ENCODE data around the gene LDHB.
"Not testable (repeated sequence)": the region's sequence is repeated elsewhere in the genome, so short reads cannot be mapped to it uniquely, and the experiment has no call there.

LDHB gene

GRCh38 chr12:21678959-21679358 is 21.3 kb upstream of the LDHB start:
- Histone ChIP-seq H3K36me3 (ENCODE audit: control insufficient read depth, insufficient read depth, low read length) (no peaks in the 10 kb centered on the region), H3K27ac (ENCODE audit: insufficient read depth, low read depth, low read length, poor library complexity, severe bottlenecking) (no peak overlapping the region), H3K27me3 (ENCODE audit: control insufficient read depth, insufficient read depth, low read length, poor library complexity, severe bottlenecking) (no peaks in the 10 kb centered on the region), H3K4me3 (ENCODE audit: insufficient read depth, low read depth, low read length) (no peak overlapping the region), H3K4me1 (ENCODE audit: control insufficient read depth, insufficient read depth, low read length) (no peaks in the 10 kb centered on the region), H3K9me3 (ENCODE audit: control insufficient read depth, low read length) (no peaks in the 10 kb centered on the region)
- no CpG with 5 or more reads among the region's 1 CpG for WGBS, 2 experiments

GRCh38 chr12:21677622-21678277 is 20.1 kb upstream of the LDHB start:
- H3K27ac ChIP-seq (ENCODE audit: insufficient read depth, low read depth, low read length, poor library complexity, severe bottlenecking): no peak overlapping the region
- 88 to 89% methylated on average over 7 of the region's 7 CpGs for WGBS, 2 experiments
- H3K36me3 ChIP-seq (ENCODE audit: control insufficient read depth, insufficient read depth, low read length): no peaks in the 10 kb centered on the region
- no peaks in the 10 kb centered on the region for H3K4me1 ChIP-seq (ENCODE audit: control insufficient read depth, insufficient read depth, low read length)
- H3K9me3 ChIP-seq (ENCODE audit: control insufficient read depth, low read length): no peaks in the 10 kb centered on the region
- no peaks in the 10 kb centered on the region for H3K27me3 ChIP-seq (ENCODE audit: control insufficient read depth, insufficient read depth, low read length, poor library complexity, severe bottlenecking)
- no peak overlapping the region for H3K4me3 ChIP-seq (ENCODE audit: insufficient read depth, low read depth, low read length)

DNA sequence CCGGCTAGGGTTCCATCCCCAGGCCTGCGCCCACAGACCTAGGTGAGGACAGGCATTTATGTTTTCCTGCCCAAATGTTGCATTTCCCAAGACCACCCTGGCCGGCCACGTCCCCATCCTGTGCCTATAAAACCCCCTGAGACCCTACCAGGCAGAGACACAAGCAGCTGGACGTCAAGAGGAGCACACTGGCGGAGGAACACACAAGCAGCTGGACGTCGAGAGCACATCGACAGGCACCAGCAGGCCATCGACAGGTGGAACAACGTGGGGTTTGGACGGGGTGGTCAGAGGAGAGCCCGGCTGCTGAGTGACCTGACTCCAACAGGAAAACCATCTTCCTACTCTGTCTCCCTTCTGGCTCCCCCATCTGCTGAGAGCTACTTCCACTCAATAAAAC is 19.6 kb upstream of the LDHB start:
- Histone ChIP-seq H3K27me3 (ENCODE audit: control insufficient read depth, insufficient read depth, low read length, poor library complexity, severe bottlenecking) (no peaks in the 10 kb centered on the region), H3K4me3 (ENCODE audit: insufficient read depth, low read depth, low read length) (no peak overlapping the region), H3K27ac (ENCODE audit: insufficient read depth, low read depth, low read length, poor library complexity, severe bottlenecking) (no peak overlapping the region), H3K4me1 (ENCODE audit: control insufficient read depth, insufficient read depth, low read length) (no peaks in the 10 kb centered on the region), H3K9me3 (ENCODE audit: control insufficient read depth, low read length) (no peaks in the 10 kb centered on the region), H3K36me3 (ENCODE audit: control insufficient read depth, insufficient read depth, low read length) (no peaks in the 10 kb centered on the region)
- 90 to 91% methylated on average over 13 of the region's 13 CpGs for WGBS, 2 experiments

GRCh38 chr12:21676776-21677175 is 19.1 kb upstream of the LDHB start:
- Histone ChIP-seq H3K9me3 (ENCODE audit: control insufficient read depth, low read length) (no peaks in the 10 kb centered on the region), H3K27me3 (ENCODE audit: control insufficient read depth, insufficient read depth, low read length, poor library complexity, severe bottlenecking) (no peaks in the 10 kb centered on the region), H3K36me3 (ENCODE audit: control insufficient read depth, insufficient read depth, low read length) (no peaks in the 10 kb centered on the region), H3K4me3 (ENCODE audit: insufficient read depth, low read depth, low read length) (no peak overlapping the region), H3K4me1 (ENCODE audit: control insufficient read depth, insufficient read depth, low read length) (no peaks in the 10 kb centered on the region), H3K27ac (ENCODE audit: insufficient read depth, low read depth, low read length, poor library complexity, severe bottlenecking) (no peak overlapping the region)
- WGBS, 2 experiments: 88 to 95% methylated on average over 3 of the region's 3 CpGs

DNA sequence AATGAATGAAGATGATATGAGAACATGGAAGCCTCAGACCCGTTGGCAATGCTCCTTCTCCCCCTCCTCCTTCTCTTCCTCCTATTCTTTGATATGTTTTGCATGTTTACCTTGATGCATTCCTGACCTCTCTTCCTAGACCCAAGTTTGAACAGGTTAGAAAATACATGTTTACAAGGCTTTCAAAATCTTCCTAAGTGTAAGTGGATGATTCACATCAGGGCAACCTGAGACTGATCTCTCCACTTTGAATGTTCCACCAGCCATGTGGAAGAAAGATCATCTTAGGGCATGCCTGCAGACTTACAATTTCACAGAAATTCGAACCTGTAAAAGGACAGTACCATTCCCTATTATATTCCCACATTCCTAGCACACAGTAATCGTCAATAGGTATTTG is 18.0 kb upstream of the LDHB start:
- Histone ChIP-seq H3K9me3 (ENCODE audit: control insufficient read depth, low read length) (no peaks in the 10 kb centered on the region), H3K27ac (ENCODE audit: insufficient read depth, low read depth, low read length, poor library complexity, severe bottlenecking) (no peak overlapping the region), H3K4me3 (ENCODE audit: insufficient read depth, low read depth, low read length) (no peak overlapping the region), H3K27me3 (ENCODE audit: control insufficient read depth, insufficient read depth, low read length, poor library complexity, severe bottlenecking) (no peaks in the 10 kb centered on the region), H3K36me3 (ENCODE audit: control insufficient read depth, insufficient read depth, low read length) (no peaks in the 10 kb centered on the region), H3K4me1 (ENCODE audit: control insufficient read depth, insufficient read depth, low read length) (no peaks in the 10 kb centered on the region)
- WGBS, 2 experiments: 92% methylated on average over 3 of the region's 3 CpGs

GRCh38 chr12:21675096-21675495 is 17.5 kb upstream of the LDHB start:
- Histone ChIP-seq H3K27ac (ENCODE audit: insufficient read depth, low read depth, low read length, poor library complexity, severe bottlenecking) (no peak overlapping the region), H3K4me1 (ENCODE audit: control insufficient read depth, insufficient read depth, low read length) (no peaks in the 10 kb centered on the region), H3K27me3 (ENCODE audit: control insufficient read depth, insufficient read depth, low read length, poor library complexity, severe bottlenecking) (no peaks in the 10 kb centered on the region), H3K36me3 (ENCODE audit: control insufficient read depth, insufficient read depth, low read length) (no peaks in the 10 kb centered on the region), H3K4me3 (ENCODE audit: insufficient read depth, low read depth, low read length) (no peak overlapping the region), H3K9me3 (ENCODE audit: control insufficient read depth, low read length) (no peaks in the 10 kb centered on the region)
- WGBS, 2 experiments: 90 to 95% methylated on average over 5 of the region's 5 CpGs

GRCh38 chr12:21673830-21674552 is 16.3 kb upstream of the LDHB start:
- not testable (repeated sequence) for H3K27ac ChIP-seq (ENCODE audit: insufficient read depth, low read depth, low read length, poor library complexity, severe bottlenecking); H3K4me1 ChIP-seq (ENCODE audit: control insufficient read depth, insufficient read depth, low read length); H3K9me3 ChIP-seq (ENCODE audit: control insufficient read depth, low read length); H3K4me3 ChIP-seq (ENCODE audit: insufficient read depth, low read depth, low read length); H3K36me3 ChIP-seq (ENCODE audit: control insufficient read depth, insufficient read depth, low read length); H3K27me3 ChIP-seq (ENCODE audit: control insufficient read depth, insufficient read depth, low read length, poor library complexity, severe bottlenecking)
- WGBS, 2 experiments: 95 to 98% methylated on average over 35 to 37 of the region's 39 CpGs

- Histone ChIP-seq H3K9me3 (ENCODE audit: control insufficient read depth, low read length) (no peaks in the 10 kb centered on the region), H3K27ac (ENCODE audit: insufficient read depth, low read depth, low read length, poor library complexity, severe bottlenecking) (no peak overlapping the region), H3K4me3 (ENCODE audit: insufficient read depth, low read depth, low read length) (no peak overlapping the region), H3K4me1 (ENCODE audit: control insufficient read depth, insufficient read depth, low read length) (no peaks in the 10 kb centered on the region), H3K36me3 (ENCODE audit: control insufficient read depth, insufficient read depth, low read length) (no peaks in the 10 kb centered on the region), H3K27me3 (ENCODE audit: control insufficient read depth, insufficient read depth, low read length, poor library complexity, severe bottlenecking) (no peaks in the 10 kb centered on the region)
- 87 to 100% methylated on average over 1 of the region's 1 CpG for WGBS, 2 experiments
These were observed 14.5 kb upstream of the LDHB start for GRCh38 chr12:21672146-21672545.

- 86 to 93% methylated on average over 4 of the region's 4 CpGs for WGBS, 2 experiments
- Histone ChIP-seq H3K9me3 (ENCODE audit: control insufficient read depth, low read length) (no peaks in the 10 kb centered on the region), H3K36me3 (ENCODE audit: control insufficient read depth, insufficient read depth, low read length) (no peaks in the 10 kb centered on the region), H3K4me3 (ENCODE audit: insufficient read depth, low read depth, low read length) (no peak overlapping the region), H3K27ac (ENCODE audit: insufficient read depth, low read depth, low read length, poor library complexity, severe bottlenecking) (no peak overlapping the region), H3K4me1 (ENCODE audit: control insufficient read depth, insufficient read depth, low read length) (no peaks in the 10 kb centered on the region), H3K27me3 (ENCODE audit: control insufficient read depth, insufficient read depth, low read length, poor library complexity, severe bottlenecking) (no peaks in the 10 kb centered on the region)
These were observed 9.1 kb upstream of the LDHB start for GRCh38 chr12:21666722-21667121.

- H3K36me3 ChIP-seq (ENCODE audit: control insufficient read depth, insufficient read depth, low read length): no peaks in the 10 kb centered on the region
- H3K9me3 ChIP-seq (ENCODE audit: control insufficient read depth, low read length): no peaks in the 10 kb centered on the region
- H3K27ac ChIP-seq (ENCODE audit: insufficient read depth, low read depth, low read length, poor library complexity, severe bottlenecking): no peak overlapping the region
- no peaks in the 10 kb centered on the region for H3K27me3 ChIP-seq (ENCODE audit: control insufficient read depth, insufficient read depth, low read length, poor library complexity, severe bottlenecking)
- H3K4me3 ChIP-seq (ENCODE audit: insufficient read depth, low read depth, low read length): no peak overlapping the region
- no peaks in the 10 kb centered on the region for H3K4me1 ChIP-seq (ENCODE audit: control insufficient read depth, insufficient read depth, low read length)
- WGBS, 2 experiments: 93 to 95% methylated on average over 5 of the region's 7 CpGs
These were observed 8.2 kb upstream of the LDHB start for GRCh38 chr12:21665816-21666215.

All from ectodermal cell (in vitro differentiated cells).